SK-N-SH treated with all-trans-retinoic acid at 6 μM for 48 hours (cell line): ENCODE results near the gene SYT8.

ENCODE experiments used
- ATAC-seq: fragments of 200-7000 bp; cut with Tn5 transposase; 3 replicates; pipeline ENCODE4 v1.9.1; 2020; ENCODE audit warnings: mild to moderate bottlenecking, moderate library complexity
- BACH2 ChIP-seq: fragments of 250-450 bp; sonication (Bioruptor Pico); IDR thresholded peaks from 2 replicates; pipeline ENCODE4 v1.9.0; 2021; ENCODE audit warnings: mild to moderate bottlenecking, borderline replicate concordance
- CREB5 ChIP-seq: fragments of 250-450 bp; sonication (Bioruptor Pico); IDR thresholded peaks from 2 replicates; pipeline ENCODE4 v1.5.1; 2020; ENCODE audit warnings: low read depth, mild to moderate bottlenecking, moderate library complexity
- CSDC2 ChIP-seq: fragments of 250-450 bp; sonication (Bioruptor Pico); IDR thresholded peaks from 2 replicates; pipeline ENCODE4 v1.5.0; 2020; ENCODE audit warnings: mild to moderate bottlenecking, moderate library complexity
- ESRRG ChIP-seq: fragments of 250-450 bp; sonication (Bioruptor Pico); IDR thresholded peaks from 2 replicates; pipeline ENCODE4 v1.6.1; 2021; ENCODE audit warnings: mild to moderate bottlenecking
- GLIS3 ChIP-seq: fragments of 250-450 bp; sonication (Bioruptor Pico); IDR thresholded peaks from 2 replicates; pipeline ENCODE4 v1.5.0; 2020; ENCODE audit warnings: mild to moderate bottlenecking, moderate library complexity
- ISL1 ChIP-seq: fragments of 250-450 bp; sonication (Bioruptor Pico); IDR thresholded peaks from 2 replicates; pipeline ENCODE4 v2.1.2; 2022; ENCODE audit warnings: mild to moderate bottlenecking, moderate library complexity
- OSR1 ChIP-seq: fragments of 250-450 bp; sonication (Bioruptor Pico); IDR thresholded peaks from 2 replicates; pipeline ENCODE4 v1.8.0; 2022; ENCODE audit warnings: moderate library complexity, mild to moderate bottlenecking, inconsistent platforms
- PATZ1 ChIP-seq: fragments of 250-450 bp; sonication (Bioruptor Pico); IDR thresholded peaks from 2 replicates; pipeline ENCODE4 v1.8.0; 2020; ENCODE audit warnings: mild to moderate bottlenecking, moderate library complexity, borderline replicate concordance
- POU6F1 ChIP-seq: fragments of 250-450 bp; sonication (Bioruptor Pico); IDR thresholded peaks from 2 replicates; pipeline ENCODE4 v1.8.0; 2021; ENCODE audit warnings: low read depth, mild to moderate bottlenecking, moderate library complexity, borderline replicate concordance
- PPARA ChIP-seq: fragments of 250-450 bp; sonication (Bioruptor Pico); IDR thresholded peaks from 2 replicates; pipeline ENCODE4 v1.5.0; 2020; ENCODE audit warnings: mild to moderate bottlenecking, borderline replicate concordance
- RARB ChIP-seq: fragments of 250-450 bp; sonication (Bioruptor Pico); IDR thresholded peaks from 2 replicates; pipeline ENCODE4 v1.8.0; 2021; ENCODE audit warnings: mild to moderate bottlenecking, moderate library complexity
- TCF4 ChIP-seq: fragments of 250-450 bp; sonication (Bioruptor Pico); IDR thresholded peaks from 2 replicates; pipeline ENCODE4 v1.8.0; 2021; ENCODE audit warnings: mild to moderate bottlenecking, moderate library complexity, borderline replicate concordance
- TOX ChIP-seq: fragments of 250-450 bp; sonication (Bioruptor Pico); IDR thresholded peaks from 2 replicates; pipeline ENCODE4 v1.8.0; 2021; ENCODE audit warnings: mild to moderate bottlenecking, moderate library complexity, borderline replicate concordance
- TSHZ2 ChIP-seq: fragments of 250-450 bp; sonication (Bioruptor Pico); IDR thresholded peaks from 2 replicates; pipeline ENCODE4 v1.5.0; 2020; ENCODE audit warnings: mild to moderate bottlenecking, moderate library complexity
- ZC3H10 ChIP-seq: fragments of 250-450 bp; sonication (Bioruptor Pico); IDR thresholded peaks from 2 replicates; pipeline ENCODE4 v1.5.1; 2021; ENCODE audit warnings: mild to moderate bottlenecking, moderate library complexity
- ZFP3 ChIP-seq: fragments of 250-450 bp; sonication (Bioruptor Pico); IDR thresholded peaks from 2 replicates; pipeline ENCODE4 v1.5.0; 2020; ENCODE audit warnings: mild to moderate bottlenecking, moderate library complexity
- ZFP30 ChIP-seq: fragments of 450-650 bp; formaldehyde crosslinking; IDR thresholded peaks from 2 replicates; pipeline ENCODE4 v1.5.0; 2022; ENCODE audit warnings: mild to moderate bottlenecking, moderate library complexity
- ZNF565 ChIP-seq: fragments of 450-650 bp; formaldehyde crosslinking; conservative IDR thresholded peaks from 2 replicates; pipeline ENCODE4 v1.5.0; 2020; ENCODE audit warnings: low read depth, mild to moderate bottlenecking, moderate library complexity
- ZNF70 ChIP-seq: fragments of 450-650 bp; formaldehyde crosslinking; IDR thresholded peaks from 2 replicates; pipeline ENCODE4 v1.5.0; 2020; ENCODE audit warnings: mild to moderate bottlenecking, moderate library complexity
- ZNF8 ChIP-seq: fragments of 450-650 bp; formaldehyde crosslinking; IDR thresholded peaks from 2 replicates; pipeline ENCODE4 v1.5.0; 2020; ENCODE audit warnings: mild to moderate bottlenecking, moderate library complexity

Gene SYT8

GRCh38 chr11:1848640-1849430 lies 14.0 kb downstream of the SYT8 start:
- no peak for ATAC-seq
- TF ChIP-seq ZFP3 (CRISPR knock-in tag) (no peak), TOX (CRISPR knock-in tag) (no peak), GLIS3 (no peak), OSR1 (CRISPR knock-in tag) (no peak), ISL1 (CRISPR knock-in tag) (no peak), POU6F1 (CRISPR knock-in tag) (no peak)
- TF ChIP-seq, all 23 proteins: peak for 0

GRCh38 chr11:1851468-1852180 lies 16.8 kb downstream of the SYT8 start:
- TF ChIP-seq PPARA (CRISPR knock-in tag) (no peak), TOX (CRISPR knock-in tag) (no peak), ZNF8 (CRISPR knock-in tag) (no peak)
- TF ChIP-seq, all 23 proteins: peak for 0
- ATAC-seq: no peak

GRCh38 chr11:1852271-1852876 lies 17.6 kb downstream of the SYT8 start:
- no peak for ATAC-seq
- TF ChIP-seq ZFP3 (CRISPR knock-in tag) (no peak), BACH2 (no peak), CSDC2 (CRISPR knock-in tag) (no peak), TSHZ2 (no peak), GLIS3 (no peak), TCF4 (CRISPR knock-in tag) (no peak), POU6F1 (CRISPR knock-in tag) (no peak), PPARA (CRISPR knock-in tag) (no peak), RARB (CRISPR knock-in tag) (no peak), ZC3H10 (CRISPR knock-in tag) (no peak), ZNF70 (CRISPR knock-in tag) (no peak), TOX (CRISPR knock-in tag) (no peak), PATZ1 (CRISPR knock-in tag) (no peak), ISL1 (CRISPR knock-in tag) (no peak), ZFP30 (CRISPR knock-in tag) (no peak), ESRRG (CRISPR knock-in tag) (no peak)

GRCh38 chr11:1852877-1853276 lies 18.1 kb downstream of the SYT8 start, which contains the start of gene LSP1:
LSP1 (plus strand) TSS chr11:1853084; CDS start chr11:1853145, 61 bp downstream.
- ATAC-seq: no peak
- TF ChIP-seq TSHZ2 (no peak), CREB5 (CRISPR knock-in tag) (no peak), ZNF565 (CRISPR knock-in tag) (no peak)
